Iris pigment epithelial cell (primary cell): ENCODE data around the gene ZNF586.
"Not testable (repeated sequence)": the region's sequence is repeated elsewhere in the genome, so short reads cannot be mapped to it uniquely, and the experiment has no call there.

Source experiments
- DNase-seq: peaks from one replicate; pipeline ENCODE4 v3.0.0-alpha.2; 2011; ENCODE audit warnings: low read depth

Gene ZNF586

DNA sequence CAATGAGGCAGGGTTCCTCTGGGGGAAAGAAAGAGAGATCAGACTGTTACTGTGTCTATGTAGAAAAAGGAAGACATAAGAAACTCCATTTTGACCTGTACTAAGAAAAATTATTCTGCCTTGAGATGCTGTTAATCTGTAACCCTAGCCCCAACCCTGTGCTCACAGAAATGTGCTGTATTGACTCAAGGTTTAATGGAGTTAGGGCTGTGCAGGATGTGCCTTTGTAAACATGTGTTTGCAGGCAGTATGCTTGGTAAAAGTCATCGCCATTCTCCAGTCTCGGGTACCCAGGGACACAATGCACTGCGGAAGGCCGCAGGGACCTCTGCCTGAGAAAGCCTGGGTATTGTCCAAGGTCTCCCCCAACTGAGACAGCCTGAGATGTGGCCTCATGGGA, 54.1 kb downstream of the ZNF586 start:
- DNase-seq: not testable (repeated sequence)

DNA sequence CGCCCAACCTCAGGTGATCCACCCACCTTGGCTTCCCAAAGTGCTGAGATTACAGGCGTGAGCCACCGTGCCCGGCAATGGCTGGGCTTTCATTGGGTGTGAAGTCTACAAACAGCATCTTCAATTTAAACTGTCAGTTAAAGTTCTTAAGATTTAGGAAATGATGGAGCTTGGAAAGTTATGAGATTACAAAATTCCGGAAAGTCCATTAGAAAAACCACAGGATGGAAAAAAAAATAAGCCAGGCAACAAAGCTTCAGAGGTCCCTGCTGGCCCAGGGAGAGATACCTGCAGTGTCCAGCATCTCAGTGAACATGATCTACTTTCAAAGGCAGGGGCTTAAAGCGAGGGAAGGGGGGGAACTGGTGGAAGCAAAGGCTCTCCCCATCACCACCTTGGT, 56.0 kb downstream of the ZNF586 start:
- DNase-seq: no peak

DNA sequence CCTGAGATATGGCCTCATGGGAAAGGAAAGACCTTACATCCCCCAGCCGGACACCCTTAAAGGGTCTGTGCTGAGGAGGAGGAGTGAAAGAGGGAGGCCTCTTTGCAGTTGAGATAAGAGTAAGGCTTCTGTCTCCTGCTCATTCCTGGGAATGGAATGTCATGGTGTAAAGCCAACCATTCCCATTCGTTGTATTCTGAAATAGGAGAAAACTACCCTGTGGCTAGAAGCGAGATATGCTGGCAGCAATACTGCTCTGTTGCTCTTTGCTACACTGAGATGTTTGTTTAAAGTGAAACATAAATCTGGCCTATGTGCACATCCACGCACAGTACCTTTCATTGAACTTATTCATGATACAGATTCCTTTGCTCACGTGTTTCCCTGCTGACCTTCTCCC, 59.8 kb downstream of the ZNF586 start:
- no peak for DNase-seq

DNA sequence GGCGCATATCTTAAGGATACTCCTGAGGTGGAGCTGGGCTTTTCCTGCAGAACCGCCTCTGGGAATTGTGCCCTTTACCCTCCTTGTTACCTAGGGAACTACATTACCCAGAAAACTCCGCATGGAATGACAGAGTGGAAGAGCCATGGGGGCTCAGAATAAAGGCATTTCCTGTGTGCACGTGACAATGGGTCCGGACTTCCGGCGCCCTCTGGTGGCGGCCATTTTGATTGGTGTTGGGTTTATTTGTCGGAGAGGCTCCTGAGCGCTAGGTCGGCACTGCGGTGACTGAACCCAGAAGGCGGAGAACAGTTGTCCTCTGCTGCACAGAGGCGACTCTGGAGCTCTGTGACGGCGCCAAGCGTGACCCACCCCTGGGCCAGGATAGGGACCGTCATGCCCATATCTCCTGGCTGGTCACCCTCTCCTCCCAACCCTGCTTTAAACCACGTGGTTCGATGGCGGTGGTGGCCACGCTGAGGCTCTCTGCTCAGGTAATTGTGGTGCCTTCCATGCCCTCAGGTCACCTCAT, 60.7 kb downstream of the ZNF586 start, which contains the start of gene ZNF587B:
ZNF587B (plus strand) TSS at position 229 of the 532 bp plus-strand sequence; CDS start at position 459, 230 bp downstream.
- peak; percentile 70 for DNase-seq
